Keratinocyte (primary cell): ENCODE results near the gene CNIH1. TPM values are rescaled to one million over a fixed set of nuclear protein-coding genes. Genes with fewer than 3 reads are reported as not detected.

ENCODE experiments used
- DNase-seq: peaks from one replicate; pipeline ENCODE4 v3.0.0-alpha.2; 2011; ENCODE audit warnings: low read depth, missing footprints, low spot score
- FAIRE-seq: peaks from 2 replicates; lab custom pipeline; 2011; peaks lifted over from hg19 to GRCh38; lab: Jason Lieb, UNC
- H2AFZ ChIP-seq: 2 replicates; pipeline ENCODE4 v1.6.0; 2012; ENCODE audit warnings: low read length, control low read depth, inconsistent platforms; ENCODE audit not compliant: control insufficient read depth
- H3K27ac ChIP-seq: 2 replicates; pipeline ENCODE4 v1.5.1; 2011; ENCODE audit warnings: low read length; ENCODE audit not compliant: control insufficient read depth, insufficient read depth
- H3K27me3 ChIP-seq: 3 replicates; pipeline ENCODE4 v1.6.0; 2011; ENCODE audit warnings: low read length; ENCODE audit not compliant: control insufficient read depth, insufficient read depth; ENCODE audit errors: extremely low read depth
- H3K36me3 ChIP-seq, 2 experiments: 2 replicates in 1 of 2; 3 replicates in 1 of 2; pipeline ENCODE4 v1.5.1; 2011; ENCODE audit warnings: low read length in 2 of 2, mild to moderate bottlenecking in 1 of 2; ENCODE audit not compliant: control insufficient read depth in 2 of 2, insufficient read depth in 2 of 2; ENCODE audit errors: extremely low read depth in 1 of 2
- H3K4me1 ChIP-seq: 3 replicates; pipeline ENCODE4 v1.5.1; 2011; ENCODE audit warnings: low read length; ENCODE audit not compliant: control insufficient read depth, insufficient read depth; ENCODE audit errors: extremely low read depth
- H3K4me2 ChIP-seq: 3 replicates; pipeline ENCODE4 v1.6.0; 2011; ENCODE audit warnings: low read depth, low read length; ENCODE audit not compliant: control insufficient read depth, insufficient read depth; ENCODE audit errors: extremely low read depth
- H3K4me3 ChIP-seq, 3 experiments: fragments of 200-600 bp in 1 of 3; sonication (generic) in 1 of 3; 2 replicates in 2 of 3; 3 replicates in 1 of 3; pipeline ENCODE4 v1.5.1; 2011 to 2016; ENCODE audit warnings: low read length in 3 of 3, mild to moderate bottlenecking in 3 of 3, control low read depth in 2 of 3, inconsistent platforms in 1 of 3, low read depth in 1 of 3, mixed read lengths in 1 of 3, mixed run types in 1 of 3, moderate library complexity in 1 of 3; ENCODE audit not compliant: control insufficient read depth in 2 of 3, insufficient read depth in 2 of 3; ENCODE audit errors: extremely low read depth in 1 of 3
- H3K79me2 ChIP-seq: 2 replicates; pipeline ENCODE4 v1.6.0; 2012; ENCODE audit warnings: low read length; ENCODE audit not compliant: control insufficient read depth, insufficient read depth
- H3K9ac ChIP-seq: 3 replicates; pipeline ENCODE4 v1.6.0; 2011; ENCODE audit warnings: low read length; ENCODE audit not compliant: control insufficient read depth, insufficient read depth; ENCODE audit errors: extremely low read depth
- H3K9me1 ChIP-seq: 3 replicates; pipeline ENCODE4 v1.6.0; 2011; ENCODE audit warnings: low read length; ENCODE audit not compliant: control insufficient read depth, insufficient read depth; ENCODE audit errors: extremely low read depth
- H3K9me3 ChIP-seq: 2 replicates; pipeline ENCODE4 v1.5.1; 2012; ENCODE audit warnings: low read depth, low read length; ENCODE audit not compliant: control insufficient read depth
- H4K20me1 ChIP-seq: 3 replicates; pipeline ENCODE4 v1.6.0; 2011; ENCODE audit warnings: low read length; ENCODE audit not compliant: control insufficient read depth, insufficient read depth; ENCODE audit errors: extremely low read depth
- CTCF ChIP-seq, 3 experiments: IDR thresholded peaks in 1 of 3; conservative IDR thresholded peaks in 1 of 3; optimal IDR thresholded peaks in 1 of 3; 2 replicates in 2 of 3; 3 replicates in 1 of 3; pipeline versions ENCODE3 to v1.5.1; 2011; ENCODE audit warnings: low read length in 3 of 3, mild to moderate bottlenecking in 3 of 3, moderate library complexity in 2 of 3, control low read depth in 1 of 3, inconsistent platforms in 1 of 3; ENCODE audit not compliant: insufficient read depth in 2 of 3; ENCODE audit errors: extremely low read depth in 1 of 3
- EZH2 ChIP-seq: IDR thresholded peaks from one replicate; pipeline ENCODE4 v1.6.1; 2012; ENCODE audit warnings: inconsistent platforms, mild to moderate bottlenecking, low read length, moderate library complexity
- dilution Hi-C: fragments of 300-500 bp; cut with MboI; formaldehyde crosslinking; loops from one replicate; pipeline ENCODE4 v1.7.0; 2020; ENCODE audit warnings: low sequenced_read_pairs; ENCODE audit not compliant: extremely low pct_ligation_motif_present
- polyA plus RNA-seq, 5 experiments: library from polyadenylated mRNA; depleted of rRNA in 3 of 5; stranded (reverse) in 3 of 5; stranded (forward) in 1 of 5; unstranded in 1 of 5; fragments of >200 nt; gene quantifications; 1 replicate in 1 of 5; 2 replicates in 3 of 5; 3 replicates in 1 of 5; pipeline versions ENCODE4 v1.2.1 to v1.2.3, GENCODE V29; 2011 to 2012; ENCODE audit warnings: missing spikeins in 2 of 5, low read depth in 1 of 5, low replicate concordance in 1 of 5

CNIH1 gene
- polyA plus RNA-seq, 1 donor (not counting 4 experiments of a cell fraction or from before 2014, with no cell fraction given), result 322 TPM

DNA sequence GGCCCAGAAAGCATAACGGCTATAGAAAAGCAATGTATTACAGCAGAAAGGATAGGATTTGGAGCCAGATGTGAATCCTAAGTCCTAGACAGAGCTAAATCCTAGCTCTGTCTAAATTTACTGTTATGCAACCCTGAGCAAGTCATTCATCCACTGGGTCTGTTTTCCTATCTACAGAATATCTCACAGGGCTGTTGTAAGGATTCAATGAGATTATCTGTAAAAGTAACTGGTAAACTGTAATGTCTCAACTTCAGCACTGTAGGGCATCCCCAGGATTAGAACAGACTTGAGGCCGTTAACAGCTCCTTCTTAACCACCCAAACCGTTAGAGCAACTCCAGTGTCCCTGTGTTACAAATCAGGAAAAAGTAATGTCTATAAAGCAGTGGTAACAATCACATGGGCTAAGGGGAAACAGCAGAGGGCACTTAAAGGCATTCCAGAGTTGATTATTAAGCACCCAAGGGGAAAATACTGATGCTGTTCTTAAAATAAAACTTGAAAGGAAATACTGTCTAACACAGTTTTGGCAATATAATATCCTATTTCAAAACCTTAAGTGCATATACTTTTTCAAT, 37.6 kb upstream of the CNIH1 start:
- Histone ChIP-seq H3K9me1 (no peaks in the 10 kb centered on the region), H3K4me1 (peaks cover 20% of the 10 kb centered on the region), H3K4me3 (no peak overlapping the region), H3K27me3 (no peaks in the 10 kb centered on the region), H3K9me3 (no peaks in the 10 kb centered on the region), H3K9ac (no peak overlapping the region), H3K79me2 (peaks cover 14% of the 10 kb centered on the region), H2AFZ (no peak overlapping the region), H3K4me2 (no peak overlapping the region), H3K36me3 (peaks cover 8 to 31% of the 10 kb centered on the region in 2 experiments), H4K20me1 (no peaks in the 10 kb centered on the region), H3K27ac (no peak overlapping the region)
- no peak for TF ChIP-seq EZH2
- dilution Hi-C loops, result no loop called here
- FAIRE-seq, result no peak
- DNase-seq, result no peak

- FAIRE-seq (no peak), DNase-seq (no peak)
- H4K20me1 ChIP-seq, result no peaks in the 10 kb centered on the region
- H3K36me3 ChIP-seq, result peaks cover 8 to 31% of the 10 kb centered on the region in 2 experiments
- H3K9ac ChIP-seq, result no peak overlapping the region
- H3K9me1 ChIP-seq, result no peaks in the 10 kb centered on the region
- H3K4me1 ChIP-seq, result peaks cover 5% of the 10 kb centered on the region
- no peak overlapping the region for H3K4me3 ChIP-seq
- dilution Hi-C loops, result no loop called here
- H2AFZ ChIP-seq, result no peak overlapping the region
- H3K79me2 ChIP-seq, result peaks cover 5% of the 10 kb centered on the region
- H3K27ac ChIP-seq, result no peak overlapping the region
- H3K9me3 ChIP-seq, result no peaks in the 10 kb centered on the region
- H3K4me2 ChIP-seq, result no peak overlapping the region
- TF ChIP-seq EZH2 (no peak), CTCF (optimal IDR thresholded peaks at IDR 0.05 in 1 of 3, IDR thresholded peaks at IDR 0.05 in 1 of 3, conservative IDR thresholded peaks at IDR 0.05 in 1 of 3; ENCODE audit: extremely low read depth in 1 of 3, insufficient read depth in 2 of 3, low read length in 3 of 3) (no peak)
- no peaks in the 10 kb centered on the region for H3K27me3 ChIP-seq
Measured at GRCh38 chr14:54475911-54476310, 34.7 kb upstream of the CNIH1 start.
